Esophagus muscularis mucosa (tissue), 4 donors: Measurements from ENCODE around the gene ASTN2.

ENCODE experiments used
- EP300 ChIP-seq: sonication (generic); formaldehyde crosslinking; IDR thresholded peaks from one replicate; pipeline ENCODE4 v1.6.1; 2017; ENCODE audit warnings: antibody characterized with exemption
- POLR2A ChIP-seq: fragments of 450-650 bp; IDR thresholded peaks from one replicate; pipeline ENCODE4 v1.6.1; 2017; ENCODE audit warnings: antibody characterized with exemption, moderate library complexity, mild to moderate bottlenecking, low read depth
- TF ChIP-seq, protein P1 (sequence below), 3 experiments: fragments of 200-600 bp in 2 of 3; fragments of 450-650 bp in 1 of 3; sonication (generic) in 2 of 3; IDR thresholded peaks; one replicate each; pipeline ENCODE4 v1.5.1; 2017 to 2019; ENCODE audit warnings: antibody characterized with exemption in 3 of 3, mild to moderate bottlenecking in 2 of 3, moderate library complexity in 1 of 3

DNA sequence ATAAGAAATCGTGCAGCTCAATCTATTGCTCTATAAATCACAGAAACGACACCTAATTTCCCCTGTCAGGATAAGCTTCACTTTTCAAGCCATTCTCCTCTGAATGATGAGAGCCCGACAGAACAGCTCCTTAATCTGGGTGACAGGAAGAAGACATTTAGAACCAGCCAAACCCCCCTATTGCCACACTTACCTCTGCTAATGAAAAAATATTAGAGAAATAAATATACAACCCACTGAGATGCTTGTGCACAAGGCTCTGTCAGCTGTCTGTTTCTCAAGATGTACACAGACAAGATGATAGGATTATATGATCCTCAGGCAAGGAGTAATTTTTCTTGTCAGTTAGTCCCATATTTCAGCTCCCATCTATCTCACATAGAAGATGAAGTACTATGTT is 785.2 kb downstream of the ASTN2 start:
- TF ChIP-seq EP300 = no peak
- TF ChIP-seq, protein P1, sequence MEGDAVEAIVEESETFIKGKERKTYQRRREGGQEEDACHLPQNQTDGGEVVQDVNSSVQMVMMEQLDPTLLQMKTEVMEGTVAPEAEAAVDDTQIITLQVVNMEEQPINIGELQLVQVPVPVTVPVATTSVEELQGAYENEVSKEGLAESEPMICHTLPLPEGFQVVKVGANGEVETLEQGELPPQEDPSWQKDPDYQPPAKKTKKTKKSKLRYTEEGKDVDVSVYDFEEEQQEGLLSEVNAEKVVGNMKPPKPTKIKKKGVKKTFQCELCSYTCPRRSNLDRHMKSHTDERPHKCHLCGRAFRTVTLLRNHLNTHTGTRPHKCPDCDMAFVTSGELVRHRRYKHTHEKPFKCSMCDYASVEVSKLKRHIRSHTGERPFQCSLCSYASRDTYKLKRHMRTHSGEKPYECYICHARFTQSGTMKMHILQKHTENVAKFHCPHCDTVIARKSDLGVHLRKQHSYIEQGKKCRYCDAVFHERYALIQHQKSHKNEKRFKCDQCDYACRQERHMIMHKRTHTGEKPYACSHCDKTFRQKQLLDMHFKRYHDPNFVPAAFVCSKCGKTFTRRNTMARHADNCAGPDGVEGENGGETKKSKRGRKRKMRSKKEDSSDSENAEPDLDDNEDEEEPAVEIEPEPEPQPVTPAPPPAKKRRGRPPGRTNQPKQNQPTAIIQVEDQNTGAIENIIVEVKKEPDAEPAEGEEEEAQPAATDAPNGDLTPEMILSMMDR (IDR thresholded peaks at IDR 0.05) = no peak
- no peak for TF ChIP-seq POLR2A
